GM18873 (cell line): Measurements from ENCODE around the gene YWHAE.
"Not testable (repeated sequence)": the region's sequence is repeated elsewhere in the genome, so short reads cannot be mapped to it uniquely, and the experiment has no call there.

Experiments used
- ATAC-seq: cut with Tn5 transposase; IDR thresholded peaks from one replicate; pipeline ENCODE4 v1.9.1; 2021; ENCODE audit warnings: mild to moderate bottlenecking, moderate library complexity, moderate number of reproducible peaks; ENCODE audit not compliant: unreplicated experiment, low FRiP score

YWHAE gene

GRCh38 chr17:1375615-1376014, 24.4 kb downstream of the YWHAE start:
- ATAC-seq, result no peak

DNA sequence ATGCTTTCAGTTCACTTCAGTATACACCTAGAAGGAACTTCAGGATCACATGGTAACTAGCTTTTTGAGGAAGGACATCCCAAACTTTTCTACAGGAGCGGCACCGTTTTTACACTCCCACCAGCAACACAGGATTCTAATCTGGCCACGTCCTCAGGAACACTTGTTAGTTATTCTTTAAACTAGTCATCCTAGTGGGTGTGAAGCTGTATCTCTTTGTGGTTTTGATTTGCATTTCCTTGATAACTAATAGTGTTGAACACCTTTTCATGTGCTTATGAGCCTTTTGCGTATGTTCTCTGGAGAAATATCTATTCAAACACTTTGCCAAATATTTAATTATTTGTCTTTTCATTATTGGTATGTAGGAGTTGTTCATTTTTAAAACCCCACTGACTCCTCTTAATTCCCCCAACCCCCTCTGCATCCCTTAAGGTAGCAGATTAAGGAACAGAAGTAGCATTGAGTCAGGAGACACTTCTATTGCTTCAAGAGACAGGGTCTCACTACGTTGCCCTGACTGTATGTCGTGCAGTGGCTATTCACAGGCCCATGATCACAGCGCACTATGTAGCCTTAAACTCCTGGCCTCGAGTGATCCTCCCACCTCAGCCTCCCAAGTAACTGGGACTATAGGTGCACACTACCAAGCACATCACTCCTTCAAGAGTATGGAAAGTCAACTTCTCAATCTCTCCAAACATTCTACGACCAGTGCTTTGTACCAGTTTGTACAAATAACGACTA, 25.4 kb downstream of the YWHAE start:
- ATAC-seq, result no peak

- no peak for ATAC-seq
These were observed 26.2 kb downstream of the YWHAE start for GRCh38 chr17:1373707-1374237.

GRCh38 chr17:1372618-1373017, 27.4 kb downstream of the YWHAE start:
- no peak for ATAC-seq

- no peak for ATAC-seq
These were observed 28.0 kb downstream of the YWHAE start for GRCh38 chr17:1371893-1372590.

DNA sequence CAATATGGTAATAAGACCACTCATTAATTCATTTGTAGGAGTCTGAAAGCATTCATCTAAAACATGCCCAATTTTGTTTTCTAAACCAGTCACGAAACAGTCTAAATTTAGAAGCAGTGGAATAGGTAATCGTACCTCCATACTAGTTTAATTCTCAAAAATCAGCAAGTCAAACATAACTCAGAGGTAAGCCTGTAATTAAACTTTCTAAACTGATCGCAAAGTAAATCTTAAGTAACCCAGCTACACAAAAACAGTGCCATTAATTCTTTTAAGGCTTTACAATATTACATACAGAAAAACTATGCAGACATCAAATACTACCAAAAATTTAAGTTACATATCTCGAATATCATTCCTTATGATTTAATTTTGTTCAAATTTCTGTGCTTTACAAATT, 31.4 kb downstream of the YWHAE start:
- ATAC-seq, result no peak

DNA sequence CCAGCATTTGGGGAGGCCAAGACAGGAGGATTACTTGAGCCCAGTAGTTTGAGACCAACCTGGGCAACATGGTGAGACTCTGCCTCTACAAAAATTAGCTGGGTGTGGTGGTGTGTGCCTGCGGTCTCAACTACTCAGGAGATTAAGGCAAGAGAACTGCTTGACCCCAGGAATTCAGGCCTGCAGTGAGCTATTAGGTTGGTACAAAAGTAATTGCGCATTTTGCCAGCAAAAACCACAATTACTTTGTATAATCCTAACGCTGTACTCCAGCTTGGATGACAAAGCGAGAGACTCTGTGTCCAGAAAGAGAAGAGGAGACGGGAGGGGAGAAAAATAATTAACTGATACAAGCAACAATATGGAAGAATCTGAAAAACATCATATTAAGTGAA, 32.7 kb downstream of the YWHAE start:
- ATAC-seq, result no peak

- no peak for ATAC-seq
These were observed 33.8 kb downstream of the YWHAE start for GRCh38 chr17:1366234-1366633.

- no peak for ATAC-seq
These were observed 34.5 kb downstream of the YWHAE start for GRCh38 chr17:1365445-1366039.

- ATAC-seq, result no peak
These were observed 37.1 kb downstream of the YWHAE start for GRCh38 chr17:1362964-1363363.

GRCh38 chr17:1362065-1362848, 37.8 kb downstream of the YWHAE start:
- no peak for ATAC-seq

DNA sequence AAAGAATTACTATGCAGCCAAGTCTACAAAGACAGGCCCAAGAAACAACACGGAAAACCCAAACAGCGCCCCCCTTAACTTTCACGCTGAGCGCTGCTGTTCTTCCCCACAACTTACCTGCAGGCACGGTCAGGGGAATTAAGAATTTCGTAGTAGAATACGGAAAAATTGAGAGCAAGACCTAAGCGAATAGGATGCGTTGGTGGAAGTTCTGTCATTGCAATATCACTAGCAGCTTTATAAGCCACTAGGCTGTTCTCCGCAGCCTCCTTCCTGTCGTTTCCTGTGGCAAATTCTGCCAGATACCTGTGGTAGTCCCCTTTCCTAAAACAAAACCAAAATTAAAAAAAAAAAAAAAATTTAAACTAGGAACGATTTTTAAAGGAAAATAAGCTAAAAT, 39.0 kb downstream of the YWHAE start:
- no peak for ATAC-seq

DNA sequence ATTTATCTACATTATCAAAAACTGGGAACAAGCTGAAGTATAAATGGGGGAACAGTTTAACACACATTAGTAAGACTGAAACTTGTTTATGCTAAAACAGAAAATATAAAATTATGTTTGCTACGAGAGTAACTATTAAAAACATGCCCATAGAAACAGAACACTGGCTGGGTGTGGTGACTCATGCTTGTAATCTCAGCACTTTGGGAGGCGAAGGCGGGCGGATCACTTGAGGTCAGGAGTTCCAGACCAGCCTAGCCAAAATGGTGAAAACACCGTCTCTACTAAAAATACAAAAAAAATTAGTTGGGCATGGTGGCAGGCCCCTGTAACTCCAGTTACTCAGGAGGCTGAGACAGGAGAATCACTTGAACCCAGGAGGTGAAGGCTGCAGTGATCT, 39.7 kb downstream of the YWHAE start:
- ATAC-seq, result not testable (repeated sequence)

GRCh38 chr17:1354030-1354429, 46.0 kb downstream of the YWHAE start:
- no peak for ATAC-seq

DNA sequence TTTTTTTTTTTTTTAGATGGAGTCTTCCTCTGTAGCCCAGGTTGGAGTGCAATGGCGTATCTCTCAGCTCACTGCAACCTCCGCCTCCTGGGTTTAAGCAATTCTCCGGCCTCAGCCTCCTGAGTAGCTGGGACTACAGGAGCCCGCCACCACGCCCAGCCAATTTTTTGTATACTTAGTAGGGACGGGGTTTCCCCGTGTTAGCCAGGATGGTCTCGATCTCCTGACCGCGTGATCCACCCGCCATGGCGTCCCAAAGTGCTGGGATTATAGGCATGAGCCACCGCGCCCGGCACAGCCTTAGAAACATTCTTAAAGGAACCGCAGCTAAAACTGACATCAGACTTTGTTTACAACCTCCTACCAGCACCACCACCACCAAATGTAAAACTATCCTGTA, 47.5 kb downstream of the YWHAE start:
- not testable (repeated sequence) for ATAC-seq

DNA sequence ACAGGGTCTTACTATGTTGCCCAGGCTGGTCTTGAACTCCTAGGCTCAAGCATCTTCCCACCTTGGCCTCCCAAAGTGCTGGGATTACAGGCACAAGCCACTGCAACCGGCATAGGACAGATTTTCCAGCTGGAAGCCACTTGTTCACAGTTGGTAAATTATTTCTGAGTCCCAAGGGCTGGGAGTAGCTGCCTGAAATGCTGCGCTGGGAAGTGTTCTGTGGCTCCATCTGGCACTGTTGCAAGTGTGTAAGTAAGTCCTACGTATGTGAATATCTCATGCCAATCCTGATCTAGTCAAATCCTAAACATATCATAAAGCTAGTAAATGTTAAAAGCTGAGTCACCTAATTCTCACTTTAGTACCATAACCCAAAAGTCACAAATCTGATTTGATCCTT, 48.1 kb downstream of the YWHAE start:
- ATAC-seq, result no peak

- no peak for ATAC-seq
These were observed 48.7 kb downstream of the YWHAE start for GRCh38 chr17:1351275-1351674.

DNA sequence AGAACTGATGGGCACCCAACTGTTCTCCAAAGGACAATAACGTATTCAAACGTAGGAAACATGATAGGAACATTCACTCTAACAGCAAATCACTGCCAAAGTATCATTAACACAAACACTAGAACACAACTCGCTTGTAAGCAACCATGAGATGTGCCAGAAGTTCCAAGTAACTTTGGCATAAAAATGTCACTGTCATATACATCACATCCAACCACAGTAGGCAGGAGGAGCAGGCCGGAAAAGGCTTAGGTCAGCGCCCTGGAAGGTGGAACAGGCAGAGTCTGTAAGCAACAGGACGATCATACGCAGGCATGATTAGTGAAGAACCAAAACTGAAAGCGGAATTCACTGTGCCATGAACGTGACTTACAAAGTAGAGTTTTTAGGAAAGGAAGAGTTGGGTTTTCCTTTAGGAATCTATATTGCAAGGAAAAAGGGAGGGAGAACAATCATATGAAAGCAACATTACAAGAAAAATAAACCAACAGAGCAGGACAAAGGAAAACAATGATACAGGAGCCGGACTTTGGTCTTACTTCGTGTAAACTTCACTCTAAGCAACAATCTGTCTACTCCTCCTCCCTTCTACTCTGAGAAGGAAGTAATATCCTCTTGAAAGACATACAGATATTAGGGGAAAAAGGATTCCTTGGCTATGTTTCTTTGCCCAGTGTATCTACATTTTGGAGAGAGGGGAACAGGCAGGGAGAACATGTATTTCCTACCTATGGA, 52.3 kb downstream of the YWHAE start:
- no peak for ATAC-seq

DNA sequence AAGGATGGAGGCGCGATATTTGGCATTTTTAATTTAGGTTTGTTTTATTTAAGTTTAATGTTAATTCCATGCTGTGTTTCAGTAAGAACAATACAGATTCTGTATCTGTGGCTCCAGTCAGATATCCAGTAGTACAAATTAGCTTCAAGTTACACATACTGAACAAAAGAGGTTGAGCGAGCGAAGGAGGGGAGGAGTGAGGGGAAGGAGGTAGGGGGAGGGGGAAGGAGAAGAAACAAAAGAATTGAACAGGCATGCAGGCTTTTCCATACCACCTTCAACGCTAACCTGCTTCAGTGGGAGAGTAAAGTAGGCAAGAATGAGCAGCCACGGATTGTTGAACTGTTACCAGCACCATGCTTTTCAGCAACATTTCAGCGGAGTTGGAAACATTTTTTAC, 55.5 kb downstream of the YWHAE start:
- ATAC-seq, result no peak

- ATAC-seq, result no peak
These were observed 56.5 kb downstream of the YWHAE start for GRCh38 chr17:1343554-1343953.
